DMS 273 treated with DMSO at 0.1 percent for 48 hours (cell line): ENCODE data around the gene LCN1.
A peak's percentile ranks its signal among the peaks of the same experiment; 100 is the strongest.

ENCODE experiments used
- DNase-seq: peaks from one replicate; lab custom pipeline; 2025; lab: John Stamatoyannopoulos, UW

Gene LCN1

DNA sequence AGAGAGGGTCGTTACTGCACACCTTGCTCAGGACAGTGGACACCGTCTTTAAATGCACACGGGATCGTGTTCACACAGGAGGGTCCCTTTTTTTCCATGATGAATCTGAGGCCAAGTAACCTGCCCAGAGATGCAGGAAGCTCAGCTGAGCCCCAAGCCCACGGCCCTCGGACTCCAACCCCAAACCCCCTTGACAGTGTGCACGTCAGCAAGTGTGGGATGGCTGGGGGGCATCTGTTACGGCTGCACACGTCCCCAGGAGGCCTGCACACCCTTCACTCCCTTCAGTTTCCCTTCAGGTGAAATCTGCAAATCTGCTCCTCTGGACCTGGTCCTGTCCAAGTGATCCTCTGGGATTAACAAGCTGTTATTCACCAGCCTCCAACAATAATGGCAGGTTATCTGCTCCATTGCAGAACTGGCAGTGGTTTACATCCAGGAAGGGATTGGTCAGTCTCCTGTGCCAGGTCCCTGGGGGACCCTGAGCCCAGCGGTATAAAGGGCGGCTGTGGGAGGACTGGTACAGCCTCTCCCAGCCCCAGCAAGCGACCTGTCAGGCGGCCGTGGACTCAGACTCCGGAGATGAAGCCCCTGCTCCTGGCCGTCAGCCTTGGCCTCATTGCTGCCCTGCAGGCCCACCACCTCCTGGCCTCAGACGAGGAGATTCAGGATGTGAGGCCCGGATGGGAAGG is at the start of gene LCN1:
Gene LCN1, plus strand, starts transcription at position 525 of the 692 bp plus-strand sequence. Its CDS starts 58 bp downstream, at position 583.
- DNase-seq, result no peak

DNA sequence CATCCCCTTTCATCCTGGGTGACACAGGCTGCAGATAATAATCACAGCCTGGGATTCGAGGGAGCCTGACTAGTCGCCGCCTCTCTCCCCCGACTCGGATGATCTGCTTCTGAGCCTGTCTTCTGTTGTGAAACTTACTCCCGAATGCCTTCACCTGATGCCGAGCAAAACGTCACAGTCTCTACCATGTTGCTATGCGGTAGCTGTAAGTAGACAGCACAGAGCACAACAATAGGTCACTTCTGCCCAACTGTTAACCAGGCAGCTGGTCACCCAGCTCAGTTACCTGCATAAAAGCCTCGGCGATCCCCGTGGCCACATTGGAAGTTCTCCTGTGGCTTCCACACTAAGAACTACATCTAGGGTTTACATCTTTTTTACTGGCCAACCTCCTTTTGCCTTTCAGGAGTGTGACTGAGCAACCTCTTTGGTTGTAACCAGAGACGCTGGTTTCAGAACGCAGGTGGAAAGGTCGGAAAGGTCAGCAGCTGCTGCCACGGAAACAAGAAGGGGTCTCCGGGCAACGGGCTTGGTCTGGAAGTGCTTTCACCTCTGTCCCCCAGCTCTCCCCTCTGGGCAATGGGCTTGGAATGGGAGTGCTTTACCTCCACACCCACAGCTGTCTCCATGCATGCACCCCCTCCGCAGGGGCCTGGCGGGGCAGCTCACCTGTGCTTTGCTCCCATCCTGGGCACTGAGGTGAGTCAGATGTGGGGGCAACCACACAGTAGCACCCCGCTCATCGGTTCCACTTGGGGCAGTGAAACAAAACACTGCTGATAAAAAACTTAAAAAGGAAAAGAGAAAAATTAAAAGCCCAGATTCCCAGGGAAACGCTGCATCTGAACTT is 49.2 kb upstream of the LCN1 start:
- DNase-seq, result no peak

DNA sequence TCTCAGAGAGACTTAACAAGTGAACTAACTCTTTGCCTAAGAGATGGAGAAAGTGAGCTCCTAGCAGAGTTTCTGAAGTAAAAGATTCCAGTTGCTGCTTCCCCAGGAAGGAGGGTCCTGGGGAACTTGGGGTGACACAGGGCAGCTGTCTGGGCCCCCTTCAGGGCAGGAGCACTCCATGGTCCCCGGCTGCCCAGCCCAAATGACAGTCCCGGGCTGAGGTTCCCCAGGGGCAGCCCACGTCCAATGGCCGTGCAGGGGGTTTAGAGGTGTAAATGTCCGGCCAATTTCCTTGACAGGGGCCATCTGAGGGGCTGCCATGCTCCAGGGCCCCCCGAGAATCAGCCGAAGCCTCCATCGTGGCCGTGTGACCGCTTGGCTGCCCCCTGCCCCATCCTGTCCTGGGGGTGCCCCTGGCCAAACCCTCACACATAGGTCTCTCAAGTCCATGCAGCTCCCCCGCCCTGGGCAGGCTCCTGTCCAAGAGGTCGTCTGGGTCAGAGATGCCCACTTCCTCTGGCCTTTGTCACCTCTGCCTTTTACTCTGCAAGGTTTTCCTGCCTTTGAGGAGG is 47.2 kb upstream of the LCN1 start:
- DNase-seq, result no peak

DNA sequence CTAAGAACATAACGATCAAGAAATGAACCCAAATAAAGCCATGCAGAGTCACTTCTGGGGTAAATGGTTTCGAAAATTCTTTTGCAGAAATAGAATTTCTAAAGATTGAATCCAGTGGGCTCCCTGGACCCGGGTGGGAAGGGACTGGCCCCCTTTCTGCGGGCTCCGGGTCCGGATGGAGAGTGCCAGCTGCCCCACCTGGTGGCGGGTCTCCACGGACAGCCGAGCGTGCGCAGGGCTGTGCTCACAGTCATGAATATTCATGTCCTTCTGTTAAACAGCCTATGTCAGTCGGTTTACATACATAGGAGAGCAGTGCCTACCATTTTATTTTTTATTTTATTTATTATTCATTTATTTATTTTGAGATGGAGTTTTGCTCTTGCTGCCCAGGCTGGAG is 46.3 kb upstream of the LCN1 start:
- peak; percentile 45 for DNase-seq

DNA sequence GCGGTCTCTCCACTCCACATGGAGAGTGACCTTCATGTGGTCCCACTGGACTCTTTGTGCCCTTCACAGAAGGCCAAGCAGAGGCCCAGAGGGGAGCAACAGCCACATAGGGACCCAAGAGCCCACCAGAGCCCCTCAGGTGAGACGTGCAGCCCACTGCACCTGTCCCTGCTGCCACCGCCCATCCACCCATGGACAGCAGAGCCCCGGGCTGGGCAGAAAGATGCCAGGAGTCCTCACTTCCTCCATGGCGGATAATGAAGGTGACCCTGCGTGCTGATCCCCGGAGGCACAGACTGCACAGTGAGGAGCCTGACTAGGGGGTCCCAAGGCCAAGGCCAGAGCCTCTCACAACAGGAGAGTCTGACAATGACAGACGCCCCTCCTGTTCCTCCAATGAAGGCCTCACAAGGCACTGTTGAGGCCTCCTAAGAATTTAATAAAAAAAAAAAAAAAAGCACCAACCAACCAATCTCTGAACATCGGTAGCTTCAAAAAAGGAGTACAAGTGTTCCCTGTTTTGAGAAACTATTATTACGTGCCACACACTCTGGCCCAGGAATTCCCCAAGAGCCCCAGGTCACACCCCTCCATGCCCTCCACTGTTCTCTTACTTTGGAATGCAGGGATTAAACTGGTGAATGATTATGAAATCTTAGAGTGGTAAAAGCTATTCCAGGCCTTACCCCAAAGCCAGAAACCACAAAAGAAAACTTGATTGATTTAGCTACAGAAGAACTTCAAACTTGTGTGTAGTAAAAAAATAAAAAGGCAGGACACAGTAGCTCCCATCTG is 44.5 kb upstream of the LCN1 start:
- DNase-seq, result no peak

DNA sequence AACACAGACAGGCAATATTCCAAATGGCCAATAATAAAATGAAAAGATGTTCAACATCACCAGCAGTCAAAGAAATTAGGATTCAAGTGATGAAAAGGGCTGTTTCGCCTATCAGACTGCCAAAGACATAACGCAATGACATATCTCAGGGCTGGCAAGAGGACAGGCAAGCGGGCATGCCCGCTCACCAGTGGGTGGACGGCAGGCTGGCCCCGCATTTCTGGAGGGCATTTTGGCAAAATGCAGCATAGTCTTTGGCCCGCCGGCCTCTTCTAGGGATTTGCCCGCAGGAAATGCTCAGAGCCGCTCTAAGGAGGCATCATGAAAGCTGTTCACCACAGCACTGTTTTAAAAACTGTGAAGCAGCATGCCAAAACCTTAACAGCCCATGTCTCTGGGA is 43.0 kb upstream of the LCN1 start:
- DNase-seq, result no peak

DNA sequence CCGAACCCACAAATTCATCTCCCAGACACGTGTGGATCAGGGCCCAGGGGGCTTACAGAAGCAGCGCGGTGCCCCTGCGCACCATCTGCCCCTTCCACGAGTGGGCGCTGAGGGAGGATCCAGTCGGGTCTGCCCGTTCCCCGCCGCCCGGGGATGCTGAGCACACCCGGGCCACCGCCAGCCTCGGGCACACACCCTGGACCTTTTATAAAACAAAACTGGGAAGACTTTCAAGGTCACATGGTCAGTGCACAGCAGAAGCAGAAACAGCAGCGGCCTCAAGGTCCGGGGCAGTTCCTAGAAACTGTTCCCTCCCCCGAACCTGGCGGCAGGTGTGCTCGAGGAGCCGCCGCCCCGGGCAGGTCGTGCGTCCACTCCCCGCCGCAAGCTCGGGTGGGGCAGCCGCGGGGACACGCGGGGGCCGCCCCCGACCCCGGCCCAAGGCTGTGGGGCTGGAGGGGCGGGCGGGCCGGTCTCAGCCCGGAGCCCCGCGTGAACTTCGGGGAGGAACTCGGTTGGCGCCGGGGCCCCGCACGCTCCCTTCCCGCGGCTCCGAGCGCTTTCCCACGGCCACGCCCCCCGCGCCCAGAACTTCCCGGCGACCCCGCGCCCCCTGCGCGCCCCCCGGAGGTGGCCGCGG is 42.3 kb upstream of the LCN1 start:
- DNase-seq, result no peak

DNA sequence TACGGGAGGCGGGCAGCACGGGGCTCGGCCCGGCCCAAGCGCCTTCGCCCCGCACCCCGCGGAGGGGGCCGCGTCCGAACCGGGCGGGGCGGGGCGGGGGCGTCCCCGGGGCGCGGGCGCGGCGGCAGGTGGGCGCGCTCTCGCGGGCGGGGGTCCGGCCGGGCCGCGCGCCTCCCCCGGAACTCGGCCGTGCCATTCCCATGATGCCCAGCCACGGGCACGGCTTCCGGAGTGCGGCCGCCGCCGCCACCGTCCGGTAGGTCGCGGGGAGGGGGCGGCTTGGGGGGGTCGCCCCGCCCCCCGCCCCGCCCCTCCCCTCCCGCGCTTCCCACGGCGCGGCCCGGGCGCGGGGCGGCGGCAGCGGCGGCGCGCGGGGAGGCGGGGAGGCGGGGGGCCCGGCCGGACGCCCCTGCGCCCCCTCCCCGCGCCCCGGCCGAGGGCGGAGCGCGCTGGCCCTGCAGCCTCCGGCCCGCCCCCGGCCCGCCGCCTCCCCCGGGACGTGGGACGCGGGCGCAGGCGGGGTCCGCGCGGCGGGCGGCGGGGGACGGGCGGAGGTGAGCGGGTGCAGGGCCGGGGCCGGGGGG is 41.7 kb upstream of the LCN1 start, which contains the start of gene PPP1R26:
Gene PPP1R26, plus strand, starts transcription at position 314 of the 584 bp plus-strand sequence. CDS start 4,729 bp downstream, outside the sequence.
- DNase-seq, result no peak

DNA sequence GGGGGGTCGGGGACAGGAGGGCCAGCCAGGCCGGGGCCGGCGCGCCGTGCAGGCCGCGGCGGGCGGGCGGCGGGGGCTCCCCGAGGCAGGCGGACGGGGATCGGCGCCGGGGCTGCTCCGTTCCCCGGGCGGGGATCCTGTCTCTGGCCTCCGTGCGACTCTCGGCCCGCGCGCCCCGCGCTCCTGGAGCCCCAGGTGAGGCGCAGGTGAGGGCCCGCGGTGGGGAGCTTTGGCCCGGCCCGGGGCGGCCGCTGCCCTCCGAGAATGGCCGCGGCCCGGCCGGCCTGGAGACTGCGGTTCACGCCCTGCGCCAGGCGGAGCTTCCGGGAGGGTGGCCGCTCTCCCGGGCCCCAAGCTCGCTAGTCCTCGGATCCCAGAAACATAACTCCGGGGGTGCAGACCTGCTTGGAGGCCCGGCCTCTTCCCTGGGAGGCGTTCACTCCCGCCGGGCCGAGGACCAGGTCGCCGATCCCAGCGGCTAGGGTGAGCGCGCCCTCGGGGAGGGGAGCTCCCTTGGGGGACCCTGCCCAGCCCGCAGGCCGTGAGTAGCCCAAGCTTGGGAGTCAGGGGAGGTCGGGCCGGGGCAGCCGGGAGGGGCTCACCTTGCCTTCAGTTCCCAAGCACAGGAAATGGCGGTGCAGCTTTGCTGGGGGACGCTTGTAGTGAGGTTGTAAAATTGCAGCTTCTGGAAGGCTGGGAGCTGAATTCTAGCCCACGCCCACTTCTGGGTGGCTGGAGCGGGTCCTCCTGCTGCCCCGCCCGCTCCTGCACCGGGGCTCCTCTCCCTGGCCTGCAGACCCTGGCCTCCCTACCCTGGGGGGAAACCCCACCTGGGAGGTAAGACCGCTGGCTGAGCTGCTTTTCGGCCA is 40.9 kb upstream of the LCN1 start:
- DNase-seq, result no peak

DNA sequence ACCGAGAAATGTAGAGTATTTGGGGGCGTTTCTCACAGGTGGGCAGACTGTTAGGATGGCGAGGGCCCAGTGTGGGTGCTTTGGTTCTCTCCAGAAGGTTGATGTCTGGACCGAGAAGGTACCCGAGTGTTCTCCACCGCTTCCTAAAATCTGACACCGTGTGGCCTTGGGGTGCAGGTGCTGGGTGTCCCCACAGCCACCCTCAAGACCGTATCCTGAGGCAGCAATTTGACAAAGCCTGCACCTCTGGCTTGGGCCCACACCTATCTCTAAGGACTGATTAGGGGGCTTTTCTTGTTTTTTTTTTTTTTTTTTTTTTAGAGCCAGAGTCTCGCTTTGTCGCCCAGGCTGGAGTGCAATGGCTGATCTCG is 40.3 kb upstream of the LCN1 start:
- DNase-seq, result no peak

DNA sequence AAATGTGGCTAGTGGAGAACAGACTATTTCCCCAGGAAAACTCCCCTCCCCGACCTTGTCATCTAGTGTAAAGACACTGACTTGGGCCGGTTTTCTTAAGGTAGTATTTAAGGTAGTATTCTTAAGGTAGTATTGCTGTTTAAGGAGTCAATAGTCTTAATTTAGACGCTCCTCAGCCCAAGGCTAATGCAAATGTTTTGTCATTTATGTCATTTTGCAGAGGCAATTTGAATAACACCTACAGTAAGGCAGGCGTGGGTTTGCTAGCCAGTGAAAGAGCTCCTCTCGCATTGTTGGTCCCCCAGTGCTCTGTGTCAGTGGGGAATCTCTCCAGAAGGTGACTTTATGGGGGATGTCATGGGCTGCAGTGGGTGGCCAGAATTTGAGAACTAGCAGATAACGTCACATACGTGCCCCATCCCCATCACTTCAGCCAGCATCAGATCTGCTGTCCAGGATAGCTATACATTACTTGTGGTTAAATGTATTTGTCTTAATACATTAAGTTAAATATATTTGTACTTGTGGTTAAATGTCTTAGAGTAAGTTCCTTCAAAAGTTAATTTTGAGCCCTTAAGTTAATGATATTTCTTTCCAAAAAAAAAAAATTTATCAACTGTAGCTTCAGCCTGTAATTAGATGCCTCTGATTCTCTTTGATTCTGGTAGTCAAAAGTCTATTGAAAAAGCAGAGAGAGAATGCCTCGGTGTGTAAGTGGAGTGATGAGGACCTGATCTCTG is 39.1 kb upstream of the LCN1 start:
- DNase-seq, result no peak

DNA sequence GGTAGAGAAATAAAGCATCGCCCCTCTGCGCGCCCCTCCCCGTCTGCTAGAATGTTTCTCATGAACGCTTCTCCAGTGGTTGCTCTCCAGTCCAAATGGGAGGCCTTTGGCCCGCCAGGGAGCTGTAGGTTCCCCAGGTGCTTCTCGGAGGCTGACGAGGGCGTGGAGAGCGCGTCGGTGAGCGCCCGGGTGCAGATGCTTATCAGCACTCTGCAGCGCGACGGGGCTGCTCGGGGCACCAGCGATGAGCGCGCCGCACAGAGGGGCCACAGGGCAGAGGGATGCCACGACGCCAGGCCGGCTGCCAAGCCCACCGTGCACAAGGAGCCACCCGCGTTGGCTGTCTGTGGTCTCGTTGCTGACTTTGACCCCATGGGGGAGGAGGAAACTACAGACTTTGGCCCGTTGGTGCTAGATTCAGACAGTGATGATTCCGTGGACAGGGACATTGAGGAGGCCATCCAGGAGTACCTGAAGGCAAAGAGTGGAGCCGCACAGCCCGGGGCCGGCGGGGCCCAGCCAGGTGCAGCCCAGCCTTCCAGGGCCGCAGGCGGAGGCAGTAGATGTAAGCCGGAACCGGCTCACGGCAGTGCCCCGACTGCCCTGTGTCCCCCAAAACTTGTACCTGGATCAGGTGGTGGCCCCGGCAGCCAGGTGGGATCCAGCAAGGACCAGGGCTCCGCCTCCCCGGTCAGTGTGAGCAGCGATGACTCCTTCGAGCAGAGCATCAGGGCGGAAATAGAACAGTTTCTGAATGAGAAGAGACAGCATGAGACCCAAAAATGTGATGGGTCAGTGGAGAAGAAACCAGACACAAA is 36.6 kb upstream of the LCN1 start:
- no peak for DNase-seq

DNA sequence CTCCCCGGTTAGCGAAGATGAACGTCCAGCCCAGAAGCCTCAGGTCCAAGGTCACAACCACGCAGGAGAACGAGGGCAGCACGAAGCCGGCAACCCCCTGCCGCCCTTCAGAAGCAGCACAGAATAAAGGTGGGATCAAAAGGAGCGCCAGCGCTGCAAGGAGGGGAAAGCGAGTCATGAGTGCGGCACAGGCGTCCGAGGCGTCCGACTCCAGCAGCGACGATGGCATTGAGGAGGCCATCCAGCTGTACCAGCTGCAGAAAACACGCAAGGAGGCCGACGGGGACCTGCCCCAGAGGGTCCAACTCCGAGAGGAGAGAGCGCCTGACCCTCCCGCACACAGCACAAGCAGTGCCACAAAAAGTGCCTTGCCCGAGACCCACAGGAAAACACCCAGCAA is 35.9 kb upstream of the LCN1 start:
- DNase-seq, result no peak

DNA sequence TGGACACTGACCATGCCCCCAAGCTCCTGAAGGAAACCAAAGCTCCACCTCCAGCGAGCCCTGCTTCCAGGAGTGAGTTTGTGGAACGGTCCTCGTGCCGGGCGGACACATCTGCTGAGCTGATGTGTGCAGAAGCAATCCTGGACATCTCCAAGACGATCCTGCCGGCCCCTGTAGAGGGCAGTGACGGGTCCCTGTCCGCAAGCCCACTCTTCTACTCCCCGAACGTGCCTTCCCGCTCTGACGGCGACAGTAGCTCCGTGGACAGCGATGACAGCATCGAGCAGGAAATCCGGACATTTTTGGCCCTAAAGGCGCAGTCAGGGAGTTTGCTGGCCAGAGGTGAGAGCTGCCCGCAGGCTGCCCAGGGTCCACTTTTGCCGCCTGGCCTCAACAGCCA is 35.4 kb upstream of the LCN1 start:
- DNase-seq, result no peak

DNA sequence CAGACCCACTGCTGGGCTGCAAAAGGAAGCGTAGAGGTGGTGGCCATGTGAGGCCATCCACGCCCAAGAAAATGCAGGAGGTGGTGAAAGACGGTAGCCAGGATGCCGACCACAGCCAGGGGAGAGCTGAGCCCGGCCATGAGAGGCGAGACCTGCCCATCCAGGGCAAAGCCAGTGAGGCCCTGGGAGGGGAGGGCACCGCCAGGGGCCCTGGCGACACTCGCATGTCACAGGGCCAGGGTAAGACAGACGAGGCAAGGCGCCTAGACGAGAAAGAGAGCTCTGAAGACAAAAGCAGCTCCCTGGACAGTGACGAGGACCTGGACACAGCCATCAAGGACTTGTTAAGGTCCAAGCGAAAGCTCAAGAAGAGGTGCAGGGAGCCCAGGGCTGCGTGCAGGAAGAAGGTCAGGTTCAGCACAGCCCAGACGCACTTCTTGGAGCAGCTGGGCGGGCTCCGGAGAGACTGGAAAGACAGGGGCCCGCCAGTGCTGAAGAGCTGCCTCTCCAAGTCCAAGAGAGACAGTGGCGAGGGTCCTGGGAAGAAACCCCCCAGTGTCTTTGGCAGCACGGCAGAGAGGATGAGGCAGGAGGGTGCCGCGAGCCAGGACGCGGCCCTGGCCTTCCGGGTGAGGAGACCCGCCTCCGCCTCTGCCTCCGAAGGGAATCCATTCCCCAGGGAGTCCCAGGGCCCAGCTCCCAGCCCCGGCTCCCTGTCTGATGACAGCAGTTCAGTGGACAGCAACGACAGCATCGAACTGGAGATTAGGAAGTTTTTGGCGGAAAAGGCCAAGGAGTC is 34.8 kb upstream of the LCN1 start:
- DNase-seq, result no peak

DNA sequence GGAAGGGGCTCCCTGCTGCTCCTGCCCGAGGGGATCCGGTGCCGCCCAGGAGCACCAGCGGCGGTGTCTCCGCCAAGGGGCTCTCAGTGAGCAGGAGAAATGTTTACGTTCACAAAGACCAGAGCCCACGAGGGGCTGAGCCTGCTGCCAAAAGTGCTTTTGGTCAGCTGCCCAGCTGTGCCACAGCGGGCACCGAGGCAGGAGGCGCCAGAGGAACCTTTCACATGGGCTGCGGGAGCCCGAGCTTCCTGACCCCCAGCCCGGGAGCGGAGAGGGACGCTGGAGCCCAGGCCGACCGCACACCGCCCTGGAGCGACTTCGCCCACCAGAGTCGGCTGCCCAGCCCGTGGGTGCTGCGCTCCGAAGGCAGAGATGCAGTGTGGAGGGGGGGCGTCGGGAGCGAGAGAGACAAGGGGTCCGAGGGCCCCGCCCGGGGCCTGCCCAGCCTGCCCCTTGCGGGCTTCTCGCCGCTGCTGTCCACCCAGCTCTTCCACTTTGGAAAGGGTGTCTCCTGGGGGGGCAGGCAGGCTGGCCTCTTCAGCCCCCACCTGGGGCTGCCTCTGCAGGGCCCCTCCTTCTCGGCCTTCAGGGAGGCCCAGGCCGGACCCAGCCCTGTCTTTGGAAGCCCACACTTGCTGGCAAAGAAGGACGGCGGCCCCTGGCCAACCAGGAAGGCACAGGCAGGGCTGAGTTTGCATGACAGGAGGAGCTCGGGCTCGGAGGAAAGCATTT is 33.8 kb upstream of the LCN1 start:
- DNase-seq, result no peak

DNA sequence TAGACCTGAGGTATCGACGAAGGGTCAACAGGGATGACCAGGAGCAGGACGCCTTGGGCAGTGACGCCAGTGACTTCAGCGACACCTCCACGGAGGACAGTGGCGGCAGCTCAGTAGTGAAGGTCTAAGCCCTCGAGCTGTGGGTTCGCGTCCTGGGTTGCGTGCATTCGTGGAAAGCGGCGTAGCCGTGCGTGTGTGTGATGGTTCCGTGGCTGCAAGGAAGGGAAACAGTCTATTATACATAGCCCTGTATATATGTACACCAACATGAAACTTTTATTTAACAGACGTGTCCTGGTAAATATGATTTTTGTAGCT is 33.3 kb upstream of the LCN1 start:
- DNase-seq, result no peak
